ENCODE results near the gene ARHGAP9. TPM values are rescaled to one million over a fixed set of nuclear protein-coding genes. Genes with fewer than 3 reads are reported as not detected.
"Not testable (repeated sequence)": the region's sequence is repeated elsewhere in the genome, so short reads cannot be mapped to it uniquely, and the experiment has no call there.

The ARHGAP9 gene
- total RNA-seq, 1 experiment from 2014 or later: 0.52 TPM

DNA sequence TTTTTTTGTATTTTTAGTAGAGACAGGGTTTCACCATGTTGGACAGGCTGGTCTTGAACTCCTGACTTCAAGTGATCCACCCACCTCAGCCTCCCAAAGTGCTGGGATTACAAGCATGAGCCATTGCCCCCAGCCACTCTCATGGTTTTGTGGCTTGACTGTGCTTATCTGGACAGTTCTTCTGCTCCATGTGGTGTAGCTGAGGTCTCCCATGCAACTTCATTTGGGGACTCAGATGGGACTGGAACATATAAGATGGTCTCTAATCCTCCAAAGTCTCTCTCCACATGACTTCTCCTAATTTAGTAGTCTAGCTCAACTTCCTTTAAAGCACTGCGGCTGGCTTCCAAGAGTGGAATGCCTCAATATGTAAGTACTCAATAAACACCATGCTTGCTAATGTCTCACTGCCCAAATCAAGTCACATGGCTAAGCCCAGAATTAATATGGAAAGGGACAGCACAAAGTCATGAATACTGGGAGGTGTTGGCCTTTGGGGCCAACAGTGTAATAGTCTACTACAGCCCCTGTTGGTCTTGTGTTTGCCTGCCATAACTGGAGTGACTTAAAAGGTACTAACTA lies 37.7 kb downstream of the ARHGAP9 start:
- intact Hi-C loops (cut with micrococcal nuclease; ENCODE audit: unreplicated experiment): no loop called here
- no TSS peak for BruUV-seq (replicated peaks)
- no peaks in the 10 kb centered on the region for H3K27me3 ChIP-seq (replicated peaks; ENCODE audit: insufficient read depth, low read depth, low read length, poor library complexity)
- H3K27ac ChIP-seq (ENCODE audit: low read depth, low read length, poor library complexity, severe bottlenecking): no peak overlapping the region
- H3K9me3 ChIP-seq (ENCODE audit: low read depth, low read length, poor library complexity, severe bottlenecking): no peaks in the 10 kb centered on the region
- POLR2A ChIA-PET (ENCODE audit: low non-redundant PET): interaction anchor here (0.6 kb wide), 1 partner anchor 13 kb away, joined by 7 read pairs; the partner anchor contains the start of gene INHBE
- no peak for DNase-seq (ENCODE audit: low spot score)
- H3K4me3 ChIP-seq (ENCODE audit: low read depth, low read length, poor library complexity, severe bottlenecking): no peak overlapping the region
- H3K4me1 ChIP-seq (ENCODE audit: insufficient read depth, low read length, poor library complexity, severe bottlenecking): no peaks in the 10 kb centered on the region
- CTCF ChIA-PET: interaction anchor here (0.6 kb wide), 1 partner anchor 11 kb away, joined by 8 read pairs; no protein-coding TSS in a partner anchor
- H3K36me3 ChIP-seq (ENCODE audit: insufficient read depth, low read length, poor library complexity, severe bottlenecking): no peaks in the 10 kb centered on the region
- TF ChIP-seq, protein P1, sequence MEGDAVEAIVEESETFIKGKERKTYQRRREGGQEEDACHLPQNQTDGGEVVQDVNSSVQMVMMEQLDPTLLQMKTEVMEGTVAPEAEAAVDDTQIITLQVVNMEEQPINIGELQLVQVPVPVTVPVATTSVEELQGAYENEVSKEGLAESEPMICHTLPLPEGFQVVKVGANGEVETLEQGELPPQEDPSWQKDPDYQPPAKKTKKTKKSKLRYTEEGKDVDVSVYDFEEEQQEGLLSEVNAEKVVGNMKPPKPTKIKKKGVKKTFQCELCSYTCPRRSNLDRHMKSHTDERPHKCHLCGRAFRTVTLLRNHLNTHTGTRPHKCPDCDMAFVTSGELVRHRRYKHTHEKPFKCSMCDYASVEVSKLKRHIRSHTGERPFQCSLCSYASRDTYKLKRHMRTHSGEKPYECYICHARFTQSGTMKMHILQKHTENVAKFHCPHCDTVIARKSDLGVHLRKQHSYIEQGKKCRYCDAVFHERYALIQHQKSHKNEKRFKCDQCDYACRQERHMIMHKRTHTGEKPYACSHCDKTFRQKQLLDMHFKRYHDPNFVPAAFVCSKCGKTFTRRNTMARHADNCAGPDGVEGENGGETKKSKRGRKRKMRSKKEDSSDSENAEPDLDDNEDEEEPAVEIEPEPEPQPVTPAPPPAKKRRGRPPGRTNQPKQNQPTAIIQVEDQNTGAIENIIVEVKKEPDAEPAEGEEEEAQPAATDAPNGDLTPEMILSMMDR (conservative IDR thresholded peaks at IDR 0.05; ENCODE audit: low read depth, low read length): no peak
- no peak for TF ChIP-seq EZH2 (IDR thresholded peaks at IDR 0.05; ENCODE audit: borderline replicate concordance, low read depth, low read length, poor library complexity, severe bottlenecking)

DNA sequence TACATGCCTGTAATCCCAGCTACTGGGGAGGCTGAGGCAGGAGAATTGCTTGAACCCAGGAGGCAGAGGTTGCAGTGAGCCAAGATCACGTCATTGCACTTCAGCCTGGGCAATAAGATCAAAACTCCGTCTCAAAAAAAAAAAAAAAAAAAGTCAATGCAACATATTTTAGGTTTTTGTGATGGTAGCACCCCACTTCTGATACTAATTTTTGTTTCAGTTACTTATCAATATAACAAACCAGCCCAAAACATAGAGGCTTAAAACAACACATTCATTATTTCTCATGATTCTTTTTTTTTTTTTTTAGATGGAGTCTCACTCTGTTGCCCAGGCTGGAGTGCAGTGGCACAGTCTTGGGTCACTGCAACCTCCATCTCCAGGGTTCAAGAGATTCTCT lies 38.3 kb downstream of the ARHGAP9 start:
- BruUV-seq (replicated peaks); H3K4me1 ChIP-seq (ENCODE audit: insufficient read depth, low read length, poor library complexity, severe bottlenecking); CTCF ChIA-PET; intact Hi-C loops (cut with micrococcal nuclease; ENCODE audit: unreplicated experiment); H3K4me3 ChIP-seq (ENCODE audit: low read depth, low read length, poor library complexity, severe bottlenecking); H3K27me3 ChIP-seq (replicated peaks; ENCODE audit: insufficient read depth, low read depth, low read length, poor library complexity); DNase-seq (ENCODE audit: low spot score); H3K27ac ChIP-seq (ENCODE audit: low read depth, low read length, poor library complexity, severe bottlenecking); H3K9me3 ChIP-seq (ENCODE audit: low read depth, low read length, poor library complexity, severe bottlenecking); H3K36me3 ChIP-seq (ENCODE audit: insufficient read depth, low read length, poor library complexity, severe bottlenecking): not testable (repeated sequence)
- POLR2A ChIA-PET (ENCODE audit: low non-redundant PET): interaction anchor here (0.6 kb wide), 1 partner anchor 14 kb away, joined by 7 read pairs; the partner anchor contains the start of gene INHBE

DNA sequence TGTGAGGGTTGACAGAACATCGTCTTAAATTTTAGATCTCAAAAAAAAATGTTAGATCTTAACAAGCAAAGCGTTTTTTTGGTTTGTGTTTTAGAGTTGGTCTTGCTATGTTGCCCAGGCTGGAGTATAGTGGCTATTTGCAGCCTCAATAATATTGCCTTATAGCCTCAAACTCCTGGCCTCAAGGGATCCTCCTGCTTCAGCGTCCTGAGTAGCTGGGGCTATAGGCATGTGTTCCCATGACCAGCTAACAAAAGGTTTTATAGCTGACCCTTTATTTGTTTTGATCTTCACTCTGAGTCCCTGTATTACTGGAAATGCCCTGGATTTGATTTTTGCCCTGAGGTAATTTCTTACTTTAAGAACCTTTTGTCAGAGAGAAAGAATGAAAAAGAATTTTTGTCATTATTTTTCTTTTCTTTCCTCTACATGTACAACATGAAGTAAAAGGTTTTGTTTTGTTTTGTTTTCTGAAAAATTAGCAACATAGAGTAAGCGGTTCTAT lies 39.9 kb downstream of the ARHGAP9 start:
- Histone ChIP-seq H3K4me3 (ENCODE audit: low read depth, low read length, poor library complexity, severe bottlenecking) (no peak overlapping the region), H3K27ac (ENCODE audit: low read depth, low read length, poor library complexity, severe bottlenecking) (no peak overlapping the region), H3K4me1 (ENCODE audit: insufficient read depth, low read length, poor library complexity, severe bottlenecking) (no peaks in the 10 kb centered on the region), H3K36me3 (ENCODE audit: insufficient read depth, low read length, poor library complexity, severe bottlenecking) (no peaks in the 10 kb centered on the region), H3K9me3 (ENCODE audit: low read depth, low read length, poor library complexity, severe bottlenecking) (no peaks in the 10 kb centered on the region), H3K27me3 (replicated peaks; ENCODE audit: insufficient read depth, low read depth, low read length, poor library complexity) (no peaks in the 10 kb centered on the region)
- ChIA-PET POLR2A (ENCODE audit: low non-redundant PET) (no interaction called here), CTCF (no interaction called here)
- BruUV-seq (replicated peaks): no TSS peak
- intact Hi-C loops (cut with micrococcal nuclease; ENCODE audit: unreplicated experiment): no loop called here
- no peak for DNase-seq (ENCODE audit: low spot score)
- TF ChIP-seq, protein P1 (conservative IDR thresholded peaks at IDR 0.05; ENCODE audit: low read depth, low read length): no peak
- no peak for TF ChIP-seq EZH2 (IDR thresholded peaks at IDR 0.05; ENCODE audit: borderline replicate concordance, low read depth, low read length, poor library complexity, severe bottlenecking)

DNA sequence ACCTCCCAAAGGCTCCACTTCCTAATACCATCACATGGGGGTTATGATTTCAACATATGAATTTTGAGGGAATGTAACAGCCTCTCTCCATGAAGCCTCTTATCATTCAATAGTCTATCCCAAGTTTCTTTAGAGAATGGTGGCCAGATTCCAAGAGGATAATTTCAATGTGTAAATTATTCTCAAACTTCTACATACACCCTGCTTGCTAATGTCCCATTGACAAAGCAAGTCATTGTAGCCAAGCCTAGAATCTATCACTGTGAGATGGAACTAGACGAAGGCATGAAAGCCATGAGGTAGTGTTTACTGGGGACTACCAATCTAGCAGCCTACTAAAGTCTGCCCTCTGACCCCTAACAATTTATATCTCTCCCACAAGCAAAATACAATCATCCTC lies 41.3 kb downstream of the ARHGAP9 start:
- no peak overlapping the region for H3K4me3 ChIP-seq (ENCODE audit: low read depth, low read length, poor library complexity, severe bottlenecking)
- CTCF ChIA-PET: no interaction called here
- H3K27me3 ChIP-seq (replicated peaks; ENCODE audit: insufficient read depth, low read depth, low read length, poor library complexity): no peaks in the 10 kb centered on the region
- POLR2A ChIA-PET (ENCODE audit: low non-redundant PET): no interaction called here
- no peaks in the 10 kb centered on the region for H3K4me1 ChIP-seq (ENCODE audit: insufficient read depth, low read length, poor library complexity, severe bottlenecking)
- DNase-seq (ENCODE audit: low spot score): no peak
- BruUV-seq (replicated peaks): no TSS peak
- intact Hi-C loops (cut with micrococcal nuclease; ENCODE audit: unreplicated experiment): no loop called here
- TF ChIP-seq, protein P1 (conservative IDR thresholded peaks at IDR 0.05; ENCODE audit: low read depth, low read length): no peak
- TF ChIP-seq EZH2 (IDR thresholded peaks at IDR 0.05; ENCODE audit: borderline replicate concordance, low read depth, low read length, poor library complexity, severe bottlenecking): no peak
- no peaks in the 10 kb centered on the region for H3K9me3 ChIP-seq (ENCODE audit: low read depth, low read length, poor library complexity, severe bottlenecking)
- H3K27ac ChIP-seq (ENCODE audit: low read depth, low read length, poor library complexity, severe bottlenecking): no peak overlapping the region
- H3K36me3 ChIP-seq (ENCODE audit: insufficient read depth, low read length, poor library complexity, severe bottlenecking): no peaks in the 10 kb centered on the region

All from A673 (cell line).